HCT116 (cell line): ENCODE data around the gene NFIC. TPM values are rescaled to one million over a fixed set of nuclear protein-coding genes. Genes with fewer than 3 reads are reported as not detected.

Experiments used
- ATAC-seq: fragments of 200-7000 bp; cut with Tn5 transposase; 2 replicates; pipeline ENCODE4 v1.9.1; 2020; ENCODE audit warnings: mild to moderate bottlenecking, moderate library complexity
- BruUV-seq: library from RNA; stranded (reverse); fragments of 400-500 nt; replicated peaks from 2 replicates; lab custom pipeline; 2021; lab: Mats Ljungman, UMichigan
- CTCF ChIA-PET: fragments of 300-600 bp; sonication (Branson Sonifier 250); formaldehyde crosslinking; loops from one replicate; lab custom pipeline; 2021; ENCODE audit warnings: antibody characterized with exemption; lab: Charles Lee
- POLR2A ChIA-PET: fragments of 300-600, 350-600 bp; sonication (Branson Sonifier 250); formaldehyde crosslinking; loops from one replicate; lab custom pipeline; 2021; ENCODE audit warnings: antibody characterized with exemption; lab: Charles Lee
- RAD21 ChIA-PET, 2 experiments: fragments of 300-600 bp; sonication (Branson Sonifier 250); formaldehyde crosslinking; loops; one replicate each; lab custom pipeline; 2023; ENCODE audit warnings: low total read pairs in 2 of 2; ENCODE audit not compliant: uncharacterized antibody in 2 of 2, unreplicated experiment in 2 of 2, low non-redundant PET in 1 of 2; lab: Charles Lee
- DNase-seq: peaks from one replicate; pipeline ENCODE4 v3.0.0-alpha.2; 2010; ENCODE audit warnings: low read depth, low spot score
- H2AFZ ChIP-seq: fragments of 200-600 bp; shearing (Covaris generic), sonication (generic); 2 replicates; pipeline ENCODE4 v1.6.1; 2017; ENCODE audit warnings: low read depth, mixed run types, mixed read lengths, antibody characterized with exemption, low read length; ENCODE audit not compliant: poor library complexity, severe bottlenecking
- H3K27ac ChIP-seq: 2 replicates; pipeline ENCODE4 v1.5.1; 2012; ENCODE audit warnings: low read depth, low read length
- H3K27me3 ChIP-seq: fragments of 200-600 bp; sonication (generic); 2 replicates; pipeline ENCODE4 v1.6.1; 2016; ENCODE audit warnings: mixed run types, low read length, mixed read lengths; ENCODE audit not compliant: insufficient read depth
- H3K36me3 ChIP-seq, 2 experiments: fragments of 200-500 bp in 1 of 2; fragments of 200-600 bp in 1 of 2; sonication (Bioruptor generic) in 1 of 2; sonication (generic) in 1 of 2; 2 replicates each; pipeline versions ENCODE4 v1.5.1 to v1.6.1; 2014 to 2016; ENCODE audit warnings: low read length in 2 of 2, inconsistent platforms in 1 of 2, mixed read lengths in 1 of 2, mixed run types in 1 of 2; ENCODE audit not compliant: insufficient read depth in 2 of 2, control insufficient read depth in 1 of 2
- H3K4me1 ChIP-seq, 2 experiments: fragments of 200-600 bp in 1 of 2; sonication (generic) in 1 of 2; 2 replicates each; pipeline versions ENCODE4 v1.5.1 to v1.6.1; 2012 to 2017; ENCODE audit warnings: low read length in 2 of 2, inconsistent platforms in 1 of 2, mild to moderate bottlenecking in 1 of 2, mixed read lengths in 1 of 2, mixed run types in 1 of 2, moderate library complexity in 1 of 2; ENCODE audit not compliant: insufficient read depth in 2 of 2, control insufficient read depth in 1 of 2
- H3K4me2 ChIP-seq: fragments of 200-600 bp; sonication (generic); 2 replicates; pipeline ENCODE4 v1.6.1; 2017; ENCODE audit warnings: mixed run types, low read length, mixed read lengths
- H3K4me3 ChIP-seq, 2 experiments: fragments of 200-600 bp in 1 of 2; sonication (generic) in 1 of 2; replicated peaks in 1 of 2; 2 replicates each; pipeline ENCODE4 v1.5.1; 2011 to 2016; ENCODE audit warnings: low read length in 2 of 2, control low read depth in 1 of 2, low read depth in 1 of 2, mild to moderate bottlenecking in 1 of 2, mixed read lengths in 1 of 2, mixed run types in 1 of 2
- H3K79me2 ChIP-seq: fragments of 200-600 bp; sonication (generic); 2 replicates; pipeline ENCODE4 v1.6.1; 2017; ENCODE audit warnings: mild to moderate bottlenecking, mixed run types, low read length, moderate library complexity, mixed read lengths; ENCODE audit not compliant: insufficient read depth
- H3K9ac ChIP-seq: fragments of 200-600 bp; sonication (generic); 2 replicates; pipeline ENCODE4 v1.6.1; 2016; ENCODE audit warnings: low read length, mixed read lengths
- H3K9me2 ChIP-seq: fragments of 200-600 bp; sonication (generic), shearing (Covaris generic); 2 replicates; pipeline ENCODE4 v1.6.1; 2017; ENCODE audit warnings: mixed run types, mild to moderate bottlenecking, moderate library complexity; ENCODE audit not compliant: insufficient read depth
- H3K9me3 ChIP-seq, 2 experiments: fragments of 200-500 bp in 1 of 2; fragments of 200-600 bp in 1 of 2; sonication (Bioruptor generic) in 1 of 2; sonication (generic) in 1 of 2; 2 replicates each; pipeline ENCODE4 v1.6.1; 2014 to 2017; ENCODE audit warnings: low read length in 2 of 2, mixed read lengths in 2 of 2, inconsistent platforms in 1 of 2, low read depth in 1 of 2, mild to moderate bottlenecking in 1 of 2, mixed run types in 1 of 2, moderate library complexity in 1 of 2; ENCODE audit not compliant: control insufficient read depth in 1 of 2, insufficient read depth in 1 of 2
- H4K20me1 ChIP-seq: fragments of 200-600 bp; sonication (generic), shearing (Covaris generic); 2 replicates; pipeline ENCODE4 v1.6.1; 2017; ENCODE audit warnings: mixed run types, mild to moderate bottlenecking, moderate library complexity; ENCODE audit not compliant: insufficient read depth
- ATF3 ChIP-seq: IDR thresholded peaks from 2 replicates; pipeline ENCODE4 v1.6.1; 2012
- CBX3 ChIP-seq: IDR thresholded peaks from 2 replicates; pipeline ENCODE4 v1.6.1; 2012; ENCODE audit warnings: low read depth
- CEBPB ChIP-seq: IDR thresholded peaks from 2 replicates; pipeline ENCODE4 v1.6.1; 2012; ENCODE audit warnings: low read depth
- EGR1 ChIP-seq: IDR thresholded peaks from 2 replicates; pipeline ENCODE4 v1.6.1; 2012; ENCODE audit warnings: low read depth
- ELF1 ChIP-seq: IDR thresholded peaks from 2 replicates; pipeline ENCODE4 v1.6.1; 2012; ENCODE audit warnings: low read depth, borderline replicate concordance
- EZH2 ChIP-seq: fragments of 200-600 bp; sonication (generic); IDR thresholded peaks from 2 replicates; pipeline ENCODE4 v1.6.1; 2017; ENCODE audit warnings: antibody characterized with exemption, mixed run types
- EZH2phosphoT487 ChIP-seq: fragments of 200-600 bp; IDR thresholded peaks from 2 replicates; pipeline ENCODE4 v1.6.1; 2018; ENCODE audit warnings: antibody characterized with exemption, borderline replicate concordance
- FOSL1 ChIP-seq: IDR thresholded peaks from 2 replicates; pipeline ENCODE4 v1.6.1; 2012; ENCODE audit warnings: low read depth
- JUND ChIP-seq: IDR thresholded peaks from 2 replicates; pipeline ENCODE4 v1.6.1; 2012
- MAX ChIP-seq: IDR thresholded peaks from 2 replicates; pipeline ENCODE4 v1.6.1; 2012
- POLR2A ChIP-seq: IDR thresholded peaks from 2 replicates; pipeline ENCODE4 v1.7.0; 2011; ENCODE audit warnings: borderline replicate concordance; ENCODE audit not compliant: insufficient read depth, insufficient read length; ENCODE audit errors: extremely low read depth
- POLR2AphosphoS5 ChIP-seq: IDR thresholded peaks from 2 replicates; pipeline ENCODE4 v1.6.1; 2011; ENCODE audit warnings: mild to moderate bottlenecking, low read depth, low read length, moderate library complexity
- RAD21 ChIP-seq: IDR thresholded peaks from 2 replicates; pipeline ENCODE4 v1.6.1; 2012; ENCODE audit warnings: low read depth, mild to moderate bottlenecking
- REST ChIP-seq: IDR thresholded peaks from 2 replicates; pipeline ENCODE4 v1.6.1; 2012; ENCODE audit warnings: low read depth
- SP1 ChIP-seq: IDR thresholded peaks from 2 replicates; pipeline ENCODE4 v1.6.1; 2012; ENCODE audit warnings: low read depth
- SRF ChIP-seq: IDR thresholded peaks from 2 replicates; pipeline ENCODE4 v1.6.1; 2012; ENCODE audit warnings: low read depth
- TCF7L2 ChIP-seq: IDR thresholded peaks from 2 replicates; pipeline ENCODE4 v1.7.0; 2011; ENCODE audit warnings: borderline replicate concordance, inconsistent platforms; ENCODE audit not compliant: insufficient read depth, insufficient read length; ENCODE audit errors: extremely low read depth
- YY1 ChIP-seq: IDR thresholded peaks from 2 replicates; pipeline ENCODE4 v1.6.1; 2011; ENCODE audit warnings: low read length, low read depth, moderate library complexity, mild to moderate bottlenecking; ENCODE audit not compliant: insufficient replicate concordance; ENCODE audit errors: extremely low read depth
- ZBTB33 ChIP-seq: IDR thresholded peaks from 2 replicates; pipeline ENCODE4 v1.6.1; 2011; ENCODE audit warnings: mild to moderate bottlenecking, low read length, moderate library complexity; ENCODE audit not compliant: insufficient replicate concordance; ENCODE audit errors: extremely low read depth
- ZFX ChIP-seq: fragments of 450-650 bp; IDR thresholded peaks from 2 replicates; pipeline ENCODE4 v1.6.1; 2017
- ZNF274 ChIP-seq: fragments of 200-500 bp; sonication (Bioruptor generic); IDR thresholded peaks from 2 replicates; pipeline ENCODE4 v1.6.1; 2014; ENCODE audit warnings: mild to moderate bottlenecking, low read depth, low read length, inconsistent platforms
- intact Hi-C: fragments of 100-400 bp; cut with micrococcal nuclease; formaldehyde crosslinking; loops from 2 replicates; pipeline ENCODE4 v1.10.0; 2022
- total RNA-seq: library from RNA; stranded (reverse); gene quantifications from one replicate; pipeline ENCODE4 v1.2.1, GENCODE V29; 2021; ENCODE audit not compliant: unreplicated experiment

The NFIC gene
- total RNA-seq, 1 experiment from 2014 or later, result 116 TPM

GRCh38 chr19:3434630-3435553 lies 68.5 kb downstream of the NFIC start:
- H3K4me3 ChIP-seq, result peak overlapping the region; percentile 57 to 60
- RAD21 ChIA-PET, result interaction anchor here in 1 of 2 experiments (0.6 kb wide), 1 partner anchor 107 kb away, joined by 3 read pairs; no protein-coding TSS in a partner anchor
- peak overlapping the region; percentile 90 for H3K4me2 ChIP-seq
- H3K4me1 ChIP-seq, result peaks cover 3 to 17% of the 10 kb centered on the region in 2 experiments
- CTCF ChIA-PET, result no interaction called here
- no TSS peak for BruUV-seq
- TF ChIP-seq CEBPB (no peak), JUND (peak; percentile 76), CBX3 (0 out of 2 replicates have a peak, but pooled peaks have one; percentile 29), POLR2AphosphoS5 (peak; percentile 70), REST (no peak), TCF7L2 (peak; percentile 22), YY1 (peak; percentile 19), POLR2A (no peak), EZH2phosphoT487 (no peak), ZNF274 (no peak), MAX (peak; percentile 79), ELF1 (peak; percentile 87; the same call in 1 of the 2 replicates), ZBTB33 (peak; percentile 88), ATF3 (no peak), SP1 (0 out of 2 replicates have a peak, but pooled peaks have one; percentile 50), SRF (peak; percentile 75; the same call in 1 of the 2 replicates), RAD21 (no peak), ZFX (no peak; the same call in 1 of the 2 replicates), FOSL1 (peak; percentile 80), EZH2 (no peak), EGR1 (peak; percentile 100)
- TF ChIP-seq, all 23 proteins: peak for 12
- Histone ChIP-seq H3K9me3 (peaks cover 0 to 2% of the 10 kb centered on the region in 2 experiments; a peak in 1 of 4 replicates), H3K36me3 (peaks cover 6 to 24% of the 10 kb centered on the region in 2 experiments), H2AFZ (no peak overlapping the region), H3K9me2 (no peaks in the 10 kb centered on the region), H3K27ac (peak overlapping the region; percentile 86), H3K27me3 (no peaks in the 10 kb centered on the region), H3K79me2 (peaks cover 43% of the 10 kb centered on the region), H3K9ac (peak overlapping the region; percentile 71), H4K20me1 (no peaks in the 10 kb centered on the region)
- peak; percentile 90 for ATAC-seq
- intact Hi-C loops, result no loop called here
- DNase-seq, result peak; percentile 90
- POLR2A ChIA-PET, result no interaction called here
